ENCODE data around the gene RORB.

DNA sequence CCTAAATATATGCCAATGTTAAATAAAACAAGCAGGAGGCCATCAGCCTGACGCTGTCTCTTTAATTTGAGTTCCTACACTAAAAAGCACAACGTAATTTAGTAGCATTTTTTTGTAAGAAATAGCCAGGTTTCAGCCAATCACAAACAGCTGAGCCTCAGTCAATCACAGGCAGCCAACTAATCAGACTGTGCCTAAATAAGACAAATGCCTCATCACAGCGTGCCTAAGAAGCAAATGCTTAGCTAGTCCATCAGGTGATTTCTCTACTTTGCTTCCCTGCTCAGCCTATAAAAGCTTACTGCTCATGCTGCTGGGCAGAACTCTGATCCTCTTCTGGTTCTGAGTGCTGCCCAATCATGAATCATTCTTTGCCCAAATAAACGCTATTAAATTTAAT is 38.3 kb upstream of the RORB start:
- TF ChIP-seq, protein P1, sequence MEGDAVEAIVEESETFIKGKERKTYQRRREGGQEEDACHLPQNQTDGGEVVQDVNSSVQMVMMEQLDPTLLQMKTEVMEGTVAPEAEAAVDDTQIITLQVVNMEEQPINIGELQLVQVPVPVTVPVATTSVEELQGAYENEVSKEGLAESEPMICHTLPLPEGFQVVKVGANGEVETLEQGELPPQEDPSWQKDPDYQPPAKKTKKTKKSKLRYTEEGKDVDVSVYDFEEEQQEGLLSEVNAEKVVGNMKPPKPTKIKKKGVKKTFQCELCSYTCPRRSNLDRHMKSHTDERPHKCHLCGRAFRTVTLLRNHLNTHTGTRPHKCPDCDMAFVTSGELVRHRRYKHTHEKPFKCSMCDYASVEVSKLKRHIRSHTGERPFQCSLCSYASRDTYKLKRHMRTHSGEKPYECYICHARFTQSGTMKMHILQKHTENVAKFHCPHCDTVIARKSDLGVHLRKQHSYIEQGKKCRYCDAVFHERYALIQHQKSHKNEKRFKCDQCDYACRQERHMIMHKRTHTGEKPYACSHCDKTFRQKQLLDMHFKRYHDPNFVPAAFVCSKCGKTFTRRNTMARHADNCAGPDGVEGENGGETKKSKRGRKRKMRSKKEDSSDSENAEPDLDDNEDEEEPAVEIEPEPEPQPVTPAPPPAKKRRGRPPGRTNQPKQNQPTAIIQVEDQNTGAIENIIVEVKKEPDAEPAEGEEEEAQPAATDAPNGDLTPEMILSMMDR (IDR thresholded peaks at IDR 0.05), result no peak
- no peak for TF ChIP-seq POLR2A (IDR thresholded peaks at IDR 0.05)

Data from Peyer's patch (tissue), 4 donors.